ENCODE data around the gene FBXL22. TPM values are rescaled to one million over a fixed set of nuclear protein-coding genes. Genes with fewer than 3 reads are reported as not detected.
A peak's percentile ranks its signal among the peaks of the same experiment; 100 is the strongest.

The FBXL22 gene
- total RNA-seq, 4 donors from 2014 or later: 3.0 to 28.1 (median 7.8) TPM

- Histone ChIP-seq H3K4me1 (peaks cover 12 to 65% (median 59%) of the 10 kb centered on the region in 4 donors), H3K27me3 (no peaks in the 10 kb centered on the region), H3K36me3 (no peaks in the 10 kb centered on the region), H3K27ac (peak overlapping the region; percentile 90 to 97 (median 94)), H3K4me3 (peak overlapping the region; percentile 26 to 82 (median 66)), H3K9me3 (no peaks in the 10 kb centered on the region)
- in situ Hi-C loops (cut with MboI; ENCODE audit: low pct_ligation_motif_present in 1 of 4, low pct_unique_long_range_greater_than_20kb in 1 of 4, low sequenced_read_pairs in 3 of 4): loop anchor here in 2 of 4 donors (10.0 to 25.0 kb wide), 2 partner anchors 105 to 462 kb away; no protein-coding TSS in a partner anchor
- no peak for DNase-seq
- TF ChIP-seq POLR2AphosphoS5 (IDR thresholded peaks at IDR 0.05) (no peak), EP300 (IDR thresholded peaks at IDR 0.05; ENCODE audit: low read depth) (no peak), POLR2A (IDR thresholded peaks at IDR 0.05) (no peak)
- TF ChIP-seq, protein P1, sequence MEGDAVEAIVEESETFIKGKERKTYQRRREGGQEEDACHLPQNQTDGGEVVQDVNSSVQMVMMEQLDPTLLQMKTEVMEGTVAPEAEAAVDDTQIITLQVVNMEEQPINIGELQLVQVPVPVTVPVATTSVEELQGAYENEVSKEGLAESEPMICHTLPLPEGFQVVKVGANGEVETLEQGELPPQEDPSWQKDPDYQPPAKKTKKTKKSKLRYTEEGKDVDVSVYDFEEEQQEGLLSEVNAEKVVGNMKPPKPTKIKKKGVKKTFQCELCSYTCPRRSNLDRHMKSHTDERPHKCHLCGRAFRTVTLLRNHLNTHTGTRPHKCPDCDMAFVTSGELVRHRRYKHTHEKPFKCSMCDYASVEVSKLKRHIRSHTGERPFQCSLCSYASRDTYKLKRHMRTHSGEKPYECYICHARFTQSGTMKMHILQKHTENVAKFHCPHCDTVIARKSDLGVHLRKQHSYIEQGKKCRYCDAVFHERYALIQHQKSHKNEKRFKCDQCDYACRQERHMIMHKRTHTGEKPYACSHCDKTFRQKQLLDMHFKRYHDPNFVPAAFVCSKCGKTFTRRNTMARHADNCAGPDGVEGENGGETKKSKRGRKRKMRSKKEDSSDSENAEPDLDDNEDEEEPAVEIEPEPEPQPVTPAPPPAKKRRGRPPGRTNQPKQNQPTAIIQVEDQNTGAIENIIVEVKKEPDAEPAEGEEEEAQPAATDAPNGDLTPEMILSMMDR (IDR thresholded peaks at IDR 0.05): no peak
- 5% methylated on average over 16 of the region's 26 CpGs; no CpG with 5 or more reads in 1 of the 2 donors for WGBS, 2 donors (ENCODE audit: low coverage in 1 of 2)
- intact Hi-C loops (cut with DNase I; ENCODE audit: low total_unique reads): loop anchor here (5.0 kb wide), 2 partner anchors 98 to 113 kb away; partner anchors contain the start of gene USP3
Measured at GRCh38 chr15:63600001-63600615, 2.9 kb downstream of the FBXL22 start.

GRCh38 chr15:63600616-63601025, 3.4 kb downstream of the FBXL22 start:
- in situ Hi-C loops (cut with MboI; ENCODE audit: low pct_ligation_motif_present in 1 of 4, low pct_unique_long_range_greater_than_20kb in 1 of 4, low sequenced_read_pairs in 3 of 4): loop anchor here in 2 of 4 donors (10.0 to 25.0 kb wide), 2 partner anchors 106 to 462 kb away; no protein-coding TSS in a partner anchor
- TF ChIP-seq POLR2AphosphoS5 (IDR thresholded peaks at IDR 0.05): peak; percentile 87 to 97 (median 97)
- TF ChIP-seq, protein P1 (IDR thresholded peaks at IDR 0.05): no peak
- peak; percentile 84 for TF ChIP-seq POLR2A (IDR thresholded peaks at IDR 0.05)
- TF ChIP-seq EP300 (IDR thresholded peaks at IDR 0.05; ENCODE audit: low read depth): no peak
- peak; percentile 91 for DNase-seq
- Histone ChIP-seq H3K4me3 (peak overlapping the region; percentile 26 to 82 (median 66)), H3K27ac (peak overlapping the region; percentile 90 to 97 (median 94)), H3K36me3 (no peaks in the 10 kb centered on the region), H3K9me3 (no peaks in the 10 kb centered on the region), H3K27me3 (no peaks in the 10 kb centered on the region), H3K4me1 (peaks cover 11 to 60% (median 56%) of the 10 kb centered on the region in 4 donors)
- WGBS, 2 donors (ENCODE audit: low coverage in 1 of 2): 1% methylated on average over 34 of the region's 60 CpGs; no CpG with 5 or more reads in 1 of the 2 donors
- intact Hi-C loops (cut with DNase I; ENCODE audit: low total_unique reads): loop anchor here (5.0 kb wide), 2 partner anchors 98 to 113 kb away; partner anchors contain the start of gene USP3

DNA sequence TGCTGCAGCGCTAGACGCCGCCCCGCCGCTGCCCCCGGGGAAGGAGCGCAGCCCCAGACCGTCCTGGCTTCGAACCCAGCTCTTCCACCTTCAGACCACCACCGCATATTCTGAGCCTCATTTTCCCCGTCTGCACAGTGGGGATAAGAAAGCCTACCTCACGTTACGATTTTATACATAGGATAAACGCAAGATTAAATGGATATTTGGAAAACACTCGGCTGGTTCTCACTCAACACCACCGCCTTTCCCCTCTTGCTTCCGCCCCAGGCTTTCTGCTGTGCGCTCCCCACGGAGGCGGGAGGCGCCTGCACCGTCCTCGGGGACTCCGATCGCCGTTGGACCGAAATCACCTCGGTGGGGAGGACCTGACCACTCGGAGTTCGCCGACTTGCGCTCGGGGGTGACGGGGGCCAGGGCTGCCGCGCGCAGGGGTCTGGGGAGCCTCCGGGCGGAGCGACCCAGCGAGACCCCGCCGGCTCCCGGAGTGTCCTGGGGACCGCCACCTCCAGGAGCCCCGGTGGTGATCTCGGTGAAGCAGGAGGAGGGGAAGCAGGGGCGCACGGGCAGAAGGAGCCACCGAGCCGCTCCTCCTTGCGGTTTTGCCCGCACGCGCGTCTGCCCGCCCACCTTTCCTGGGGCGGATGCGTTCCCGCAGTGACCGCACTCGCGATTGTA, 4.0 kb downstream of the FBXL22 start:
- H3K27ac ChIP-seq: peak overlapping the region; percentile 90 to 97 (median 94)
- 3% methylated on average over 61 of the region's 63 CpGs; no CpG with 5 or more reads in 1 of the 2 donors for WGBS, 2 donors (ENCODE audit: low coverage in 1 of 2)
- intact Hi-C loops (cut with DNase I; ENCODE audit: low total_unique reads): loop anchor here (5.0 kb wide), 2 partner anchors 99 to 114 kb away; partner anchors contain the start of gene USP3
- no peaks in the 10 kb centered on the region for H3K27me3 ChIP-seq
- TF ChIP-seq POLR2AphosphoS5 (IDR thresholded peaks at IDR 0.05) (no peak), POLR2A (IDR thresholded peaks at IDR 0.05) (no peak), EP300 (IDR thresholded peaks at IDR 0.05; ENCODE audit: low read depth) (no peak)
- TF ChIP-seq, protein P1 (IDR thresholded peaks at IDR 0.05): peak in 3 of 5 experiments; percentile 10 to 27 (median 18)
- DNase-seq: peak; percentile 55
- H3K9me3 ChIP-seq: no peaks in the 10 kb centered on the region
- in situ Hi-C loops (cut with MboI; ENCODE audit: low pct_ligation_motif_present in 1 of 4, low pct_unique_long_range_greater_than_20kb in 1 of 4, low sequenced_read_pairs in 3 of 4): loop anchor here in 2 of 4 donors (10.0 to 25.0 kb wide), 2 partner anchors 106 to 461 kb away; no protein-coding TSS in a partner anchor
- H3K4me3 ChIP-seq: peak overlapping the region; percentile 61 to 82 (median 66)
- no peaks in the 10 kb centered on the region for H3K36me3 ChIP-seq
- peaks cover 13 to 60% (median 51%) of the 10 kb centered on the region in 4 donors for H3K4me1 ChIP-seq

All from transverse colon (tissue), 4 donors.